HCT116 (cell line): Measurements from ENCODE around the gene RIMBP2. TPM values are rescaled to one million over a fixed set of nuclear protein-coding genes. Genes with fewer than 3 reads are reported as not detected.

Experiments used
- ATAC-seq: fragments of 200-7000 bp; cut with Tn5 transposase; 2 replicates; pipeline ENCODE4 v1.9.1; 2020; ENCODE audit warnings: mild to moderate bottlenecking, moderate library complexity
- BruUV-seq: library from RNA; stranded (reverse); fragments of 400-500 nt; replicated peaks from 2 replicates; lab custom pipeline; 2021; lab: Mats Ljungman, UMichigan
- CTCF ChIA-PET: fragments of 300-600 bp; sonication (Branson Sonifier 250); formaldehyde crosslinking; loops from one replicate; lab custom pipeline; 2021; ENCODE audit warnings: antibody characterized with exemption; lab: Charles Lee
- POLR2A ChIA-PET: fragments of 300-600, 350-600 bp; sonication (Branson Sonifier 250); formaldehyde crosslinking; loops from one replicate; lab custom pipeline; 2021; ENCODE audit warnings: antibody characterized with exemption; lab: Charles Lee
- RAD21 ChIA-PET, 2 experiments: fragments of 300-600 bp; sonication (Branson Sonifier 250); formaldehyde crosslinking; loops; one replicate each; lab custom pipeline; 2023; ENCODE audit warnings: low total read pairs in 2 of 2; ENCODE audit not compliant: uncharacterized antibody in 2 of 2, unreplicated experiment in 2 of 2, low non-redundant PET in 1 of 2; lab: Charles Lee
- DNase-seq: peaks from one replicate; pipeline ENCODE4 v3.0.0-alpha.2; 2010; ENCODE audit warnings: low read depth, low spot score
- H2AFZ ChIP-seq: fragments of 200-600 bp; shearing (Covaris generic), sonication (generic); 2 replicates; pipeline ENCODE4 v1.6.1; 2017; ENCODE audit warnings: low read depth, mixed run types, mixed read lengths, antibody characterized with exemption, low read length; ENCODE audit not compliant: poor library complexity, severe bottlenecking
- H3K27ac ChIP-seq: 2 replicates; pipeline ENCODE4 v1.5.1; 2012; ENCODE audit warnings: low read depth, low read length
- H3K27me3 ChIP-seq: fragments of 200-600 bp; sonication (generic); 2 replicates; pipeline ENCODE4 v1.6.1; 2016; ENCODE audit warnings: mixed run types, low read length, mixed read lengths; ENCODE audit not compliant: insufficient read depth
- H3K36me3 ChIP-seq, 2 experiments: fragments of 200-500 bp in 1 of 2; fragments of 200-600 bp in 1 of 2; sonication (Bioruptor generic) in 1 of 2; sonication (generic) in 1 of 2; 2 replicates each; pipeline versions ENCODE4 v1.5.1 to v1.6.1; 2014 to 2016; ENCODE audit warnings: low read length in 2 of 2, inconsistent platforms in 1 of 2, mixed read lengths in 1 of 2, mixed run types in 1 of 2; ENCODE audit not compliant: insufficient read depth in 2 of 2, control insufficient read depth in 1 of 2
- H3K4me1 ChIP-seq, 2 experiments: fragments of 200-600 bp in 1 of 2; sonication (generic) in 1 of 2; 2 replicates each; pipeline versions ENCODE4 v1.5.1 to v1.6.1; 2012 to 2017; ENCODE audit warnings: low read length in 2 of 2, inconsistent platforms in 1 of 2, mild to moderate bottlenecking in 1 of 2, mixed read lengths in 1 of 2, mixed run types in 1 of 2, moderate library complexity in 1 of 2; ENCODE audit not compliant: insufficient read depth in 2 of 2, control insufficient read depth in 1 of 2
- H3K4me2 ChIP-seq: fragments of 200-600 bp; sonication (generic); 2 replicates; pipeline ENCODE4 v1.6.1; 2017; ENCODE audit warnings: mixed run types, low read length, mixed read lengths
- H3K4me3 ChIP-seq, 2 experiments: fragments of 200-600 bp in 1 of 2; sonication (generic) in 1 of 2; replicated peaks in 1 of 2; 2 replicates each; pipeline ENCODE4 v1.5.1; 2011 to 2016; ENCODE audit warnings: low read length in 2 of 2, control low read depth in 1 of 2, low read depth in 1 of 2, mild to moderate bottlenecking in 1 of 2, mixed read lengths in 1 of 2, mixed run types in 1 of 2
- H3K79me2 ChIP-seq: fragments of 200-600 bp; sonication (generic); 2 replicates; pipeline ENCODE4 v1.6.1; 2017; ENCODE audit warnings: mild to moderate bottlenecking, mixed run types, low read length, moderate library complexity, mixed read lengths; ENCODE audit not compliant: insufficient read depth
- H3K9ac ChIP-seq: fragments of 200-600 bp; sonication (generic); 2 replicates; pipeline ENCODE4 v1.6.1; 2016; ENCODE audit warnings: low read length, mixed read lengths
- H3K9me2 ChIP-seq: fragments of 200-600 bp; sonication (generic), shearing (Covaris generic); 2 replicates; pipeline ENCODE4 v1.6.1; 2017; ENCODE audit warnings: mixed run types, mild to moderate bottlenecking, moderate library complexity; ENCODE audit not compliant: insufficient read depth
- H3K9me3 ChIP-seq, 2 experiments: fragments of 200-500 bp in 1 of 2; fragments of 200-600 bp in 1 of 2; sonication (Bioruptor generic) in 1 of 2; sonication (generic) in 1 of 2; 2 replicates each; pipeline ENCODE4 v1.6.1; 2014 to 2017; ENCODE audit warnings: low read length in 2 of 2, mixed read lengths in 2 of 2, inconsistent platforms in 1 of 2, low read depth in 1 of 2, mild to moderate bottlenecking in 1 of 2, mixed run types in 1 of 2, moderate library complexity in 1 of 2; ENCODE audit not compliant: control insufficient read depth in 1 of 2, insufficient read depth in 1 of 2
- H4K20me1 ChIP-seq: fragments of 200-600 bp; sonication (generic), shearing (Covaris generic); 2 replicates; pipeline ENCODE4 v1.6.1; 2017; ENCODE audit warnings: mixed run types, mild to moderate bottlenecking, moderate library complexity; ENCODE audit not compliant: insufficient read depth
- ATF3 ChIP-seq: IDR thresholded peaks from 2 replicates; pipeline ENCODE4 v1.6.1; 2012
- CBX3 ChIP-seq: IDR thresholded peaks from 2 replicates; pipeline ENCODE4 v1.6.1; 2012; ENCODE audit warnings: low read depth
- CEBPB ChIP-seq: IDR thresholded peaks from 2 replicates; pipeline ENCODE4 v1.6.1; 2012; ENCODE audit warnings: low read depth
- EGR1 ChIP-seq: IDR thresholded peaks from 2 replicates; pipeline ENCODE4 v1.6.1; 2012; ENCODE audit warnings: low read depth
- ELF1 ChIP-seq: IDR thresholded peaks from 2 replicates; pipeline ENCODE4 v1.6.1; 2012; ENCODE audit warnings: low read depth, borderline replicate concordance
- EZH2 ChIP-seq: fragments of 200-600 bp; sonication (generic); IDR thresholded peaks from 2 replicates; pipeline ENCODE4 v1.6.1; 2017; ENCODE audit warnings: antibody characterized with exemption, mixed run types
- EZH2phosphoT487 ChIP-seq: fragments of 200-600 bp; IDR thresholded peaks from 2 replicates; pipeline ENCODE4 v1.6.1; 2018; ENCODE audit warnings: antibody characterized with exemption, borderline replicate concordance
- POLR2AphosphoS5 ChIP-seq: IDR thresholded peaks from 2 replicates; pipeline ENCODE4 v1.6.1; 2011; ENCODE audit warnings: mild to moderate bottlenecking, low read depth, low read length, moderate library complexity
- RAD21 ChIP-seq: IDR thresholded peaks from 2 replicates; pipeline ENCODE4 v1.6.1; 2012; ENCODE audit warnings: low read depth, mild to moderate bottlenecking
- SIN3A ChIP-seq: IDR thresholded peaks from 2 replicates; pipeline ENCODE4 v1.6.1; 2012; ENCODE audit warnings: low read depth
- SP1 ChIP-seq: IDR thresholded peaks from 2 replicates; pipeline ENCODE4 v1.6.1; 2012; ENCODE audit warnings: low read depth
- SRF ChIP-seq: IDR thresholded peaks from 2 replicates; pipeline ENCODE4 v1.6.1; 2012; ENCODE audit warnings: low read depth
- TCF7L2 ChIP-seq: IDR thresholded peaks from 2 replicates; pipeline ENCODE4 v1.7.0; 2011; ENCODE audit warnings: borderline replicate concordance, inconsistent platforms; ENCODE audit not compliant: insufficient read depth, insufficient read length; ENCODE audit errors: extremely low read depth
- YY1 ChIP-seq: IDR thresholded peaks from 2 replicates; pipeline ENCODE4 v1.6.1; 2011; ENCODE audit warnings: low read length, low read depth, moderate library complexity, mild to moderate bottlenecking; ENCODE audit not compliant: insufficient replicate concordance; ENCODE audit errors: extremely low read depth
- ZFX ChIP-seq: fragments of 450-650 bp; IDR thresholded peaks from 2 replicates; pipeline ENCODE4 v1.6.1; 2017
- ZNF274 ChIP-seq: fragments of 200-500 bp; sonication (Bioruptor generic); IDR thresholded peaks from 2 replicates; pipeline ENCODE4 v1.6.1; 2014; ENCODE audit warnings: mild to moderate bottlenecking, low read depth, low read length, inconsistent platforms
- intact Hi-C: fragments of 100-400 bp; cut with micrococcal nuclease; formaldehyde crosslinking; loops from 2 replicates; pipeline ENCODE4 v1.10.0; 2022
- total RNA-seq: library from RNA; stranded (reverse); gene quantifications from one replicate; pipeline ENCODE4 v1.2.1, GENCODE V29; 2021; ENCODE audit not compliant: unreplicated experiment
- TF ChIP-seq, protein P1 (sequence below): IDR thresholded peaks from 2 replicates; pipeline ENCODE4 v1.6.1; 2012
- TF ChIP-seq, protein P2 (sequence below): IDR thresholded peaks from 2 replicates; pipeline ENCODE4 v1.6.1; 2011; ENCODE audit warnings: mild to moderate bottlenecking, low read length, moderate library complexity; ENCODE audit not compliant: insufficient replicate concordance; ENCODE audit errors: extremely low read depth

RIMBP2 gene
- total RNA-seq, 1 experiment from 2014 or later: not detected

DNA sequence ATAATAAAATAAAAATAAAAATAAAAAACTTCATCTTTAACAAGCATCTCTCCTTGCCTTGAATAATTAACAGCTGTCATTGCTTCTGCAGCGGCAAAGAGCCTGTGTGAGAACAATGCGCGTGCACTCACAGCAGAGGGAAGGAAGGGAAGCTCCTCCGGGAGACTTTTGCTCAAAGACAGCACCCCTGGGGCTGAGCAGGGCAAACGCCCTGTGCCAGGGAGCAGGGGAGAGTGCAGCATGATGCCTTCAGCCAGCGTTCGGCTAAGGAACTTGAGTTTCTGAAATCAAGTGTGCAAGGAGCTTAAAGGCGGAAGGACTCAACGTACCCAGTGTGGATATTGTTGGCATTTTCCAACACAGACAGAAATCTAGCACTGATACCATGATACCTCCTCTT is 120.5 kb downstream of the RIMBP2 start:
- no peak for DNase-seq
- ATAC-seq: no peak
- Histone ChIP-seq H3K4me2 (no peak overlapping the region), H3K9me3 (no peaks in the 10 kb centered on the region), H3K4me1 (no peaks in the 10 kb centered on the region), H3K27ac (no peak overlapping the region), H3K27me3 (0 out of 2 replicates have a peak, but pooled peaks cover 3% of the 10 kb centered on the region), H3K4me3 (no peak overlapping the region), H3K9me2 (no peaks in the 10 kb centered on the region), H3K36me3 (no peaks in the 10 kb centered on the region)
- RAD21 ChIA-PET: no interaction called here
- BruUV-seq: no TSS peak
- intact Hi-C loops: no loop called here
- POLR2A ChIA-PET: no interaction called here
- CTCF ChIA-PET: no interaction called here
- TF ChIP-seq, protein P1, sequence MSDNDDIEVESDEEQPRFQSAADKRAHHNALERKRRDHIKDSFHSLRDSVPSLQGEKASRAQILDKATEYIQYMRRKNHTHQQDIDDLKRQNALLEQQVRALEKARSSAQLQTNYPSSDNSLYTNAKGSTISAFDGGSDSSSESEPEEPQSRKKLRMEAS: no peak
- TF ChIP-seq TCF7L2: no peak
- no peak for TF ChIP-seq SP1
- TF ChIP-seq ELF1: no peak
- TF ChIP-seq EZH2phosphoT487: no peak
- no peak for TF ChIP-seq SIN3A
- no peak for TF ChIP-seq EZH2
- no peak for TF ChIP-seq CEBPB
- TF ChIP-seq CBX3: no peak
- TF ChIP-seq YY1: no peak
- no peak for TF ChIP-seq RAD21
- TF ChIP-seq POLR2AphosphoS5: no peak
- TF ChIP-seq, all 23 proteins: peak for 0
- no peaks in the 10 kb centered on the region for H3K79me2 ChIP-seq
- no peak overlapping the region for H3K9ac ChIP-seq
- no peak overlapping the region for H2AFZ ChIP-seq
- H4K20me1 ChIP-seq: no peaks in the 10 kb centered on the region

DNA sequence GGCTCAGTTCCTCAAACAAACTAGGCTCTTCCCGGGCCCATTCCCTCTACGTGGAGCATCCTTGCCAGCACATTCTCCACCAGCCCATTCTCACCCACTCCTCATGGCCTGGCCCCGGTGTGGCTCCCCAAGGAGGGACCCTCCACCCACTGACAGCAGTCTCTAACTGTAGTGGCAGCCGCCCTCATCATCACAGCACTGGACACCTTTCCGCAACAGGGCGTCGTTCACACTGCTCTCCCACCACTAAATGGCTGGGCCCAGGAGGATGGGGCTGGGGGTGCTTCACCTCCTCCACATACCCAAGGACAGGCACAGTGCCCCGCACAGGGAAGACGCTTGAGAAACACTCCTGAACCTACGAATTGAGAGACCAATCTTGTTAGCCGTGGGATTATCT is 123.0 kb downstream of the RIMBP2 start:
- Histone ChIP-seq H3K9ac (no peak overlapping the region), H3K79me2 (no peaks in the 10 kb centered on the region), H3K36me3 (no peaks in the 10 kb centered on the region), H4K20me1 (no peaks in the 10 kb centered on the region), H3K27ac (no peak overlapping the region), H3K4me2 (no peak overlapping the region), H3K27me3 (peaks cover 13% of the 10 kb centered on the region; the same call in 1 of the 2 replicates), H2AFZ (no peak overlapping the region), H3K4me1 (no peaks in the 10 kb centered on the region), H3K4me3 (no peak overlapping the region), H3K9me3 (no peaks in the 10 kb centered on the region), H3K9me2 (no peaks in the 10 kb centered on the region)
- ChIA-PET POLR2A (no interaction called here), RAD21 (no interaction called here), CTCF (no interaction called here)
- intact Hi-C loops: no loop called here
- ATAC-seq: no peak
- DNase-seq: no peak
- TF ChIP-seq ZNF274 (no peak), ATF3 (no peak), YY1 (no peak), ZFX (no peak), EGR1 (no peak), SRF (no peak), EZH2 (no peak)
- TF ChIP-seq, protein P2, sequence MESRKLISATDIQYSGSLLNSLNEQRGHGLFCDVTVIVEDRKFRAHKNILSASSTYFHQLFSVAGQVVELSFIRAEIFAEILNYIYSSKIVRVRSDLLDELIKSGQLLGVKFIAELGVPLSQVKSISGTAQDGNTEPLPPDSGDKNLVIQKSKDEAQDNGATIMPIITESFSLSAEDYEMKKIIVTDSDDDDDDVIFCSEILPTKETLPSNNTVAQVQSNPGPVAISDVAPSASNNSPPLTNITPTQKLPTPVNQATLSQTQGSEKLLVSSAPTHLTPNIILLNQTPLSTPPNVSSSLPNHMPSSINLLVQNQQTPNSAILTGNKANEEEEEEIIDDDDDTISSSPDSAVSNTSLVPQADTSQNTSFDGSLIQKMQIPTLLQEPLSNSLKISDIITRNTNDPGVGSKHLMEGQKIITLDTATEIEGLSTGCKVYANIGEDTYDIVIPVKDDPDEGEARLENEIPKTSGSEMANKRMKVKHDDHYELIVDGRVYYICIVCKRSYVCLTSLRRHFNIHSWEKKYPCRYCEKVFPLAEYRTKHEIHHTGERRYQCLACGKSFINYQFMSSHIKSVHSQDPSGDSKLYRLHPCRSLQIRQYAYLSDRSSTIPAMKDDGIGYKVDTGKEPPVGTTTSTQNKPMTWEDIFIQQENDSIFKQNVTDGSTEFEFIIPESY: no peak
- TF ChIP-seq, all 23 proteins: peak for 0
- no TSS peak for BruUV-seq
